ENCODE measurements around the gene SHISAL2B. TPM values are rescaled to one million over a fixed set of nuclear protein-coding genes. Genes with fewer than 3 reads are reported as not detected.

Gene SHISAL2B
- total RNA-seq, 4 donors from 2014 or later = 0.69 to 2.1 TPM; not detected in 2

- TF ChIP-seq, protein P1, sequence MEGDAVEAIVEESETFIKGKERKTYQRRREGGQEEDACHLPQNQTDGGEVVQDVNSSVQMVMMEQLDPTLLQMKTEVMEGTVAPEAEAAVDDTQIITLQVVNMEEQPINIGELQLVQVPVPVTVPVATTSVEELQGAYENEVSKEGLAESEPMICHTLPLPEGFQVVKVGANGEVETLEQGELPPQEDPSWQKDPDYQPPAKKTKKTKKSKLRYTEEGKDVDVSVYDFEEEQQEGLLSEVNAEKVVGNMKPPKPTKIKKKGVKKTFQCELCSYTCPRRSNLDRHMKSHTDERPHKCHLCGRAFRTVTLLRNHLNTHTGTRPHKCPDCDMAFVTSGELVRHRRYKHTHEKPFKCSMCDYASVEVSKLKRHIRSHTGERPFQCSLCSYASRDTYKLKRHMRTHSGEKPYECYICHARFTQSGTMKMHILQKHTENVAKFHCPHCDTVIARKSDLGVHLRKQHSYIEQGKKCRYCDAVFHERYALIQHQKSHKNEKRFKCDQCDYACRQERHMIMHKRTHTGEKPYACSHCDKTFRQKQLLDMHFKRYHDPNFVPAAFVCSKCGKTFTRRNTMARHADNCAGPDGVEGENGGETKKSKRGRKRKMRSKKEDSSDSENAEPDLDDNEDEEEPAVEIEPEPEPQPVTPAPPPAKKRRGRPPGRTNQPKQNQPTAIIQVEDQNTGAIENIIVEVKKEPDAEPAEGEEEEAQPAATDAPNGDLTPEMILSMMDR (IDR thresholded peaks at IDR 0.05) = no peak
- ATAC-seq (ENCODE audit: low FRiP score) (no peak), DNase-seq (ENCODE audit: low spot score) (no peak)
These were observed 52.1 kb downstream of the SHISAL2B start for GRCh38 chr5:64742411-64742810.

GRCh38 chr5:64742821-64743220 lies 52.5 kb downstream of the SHISAL2B start:
- ATAC-seq (ENCODE audit: low FRiP score) = no peak
- TF ChIP-seq, protein P1 (IDR thresholded peaks at IDR 0.05) = no peak

DNA sequence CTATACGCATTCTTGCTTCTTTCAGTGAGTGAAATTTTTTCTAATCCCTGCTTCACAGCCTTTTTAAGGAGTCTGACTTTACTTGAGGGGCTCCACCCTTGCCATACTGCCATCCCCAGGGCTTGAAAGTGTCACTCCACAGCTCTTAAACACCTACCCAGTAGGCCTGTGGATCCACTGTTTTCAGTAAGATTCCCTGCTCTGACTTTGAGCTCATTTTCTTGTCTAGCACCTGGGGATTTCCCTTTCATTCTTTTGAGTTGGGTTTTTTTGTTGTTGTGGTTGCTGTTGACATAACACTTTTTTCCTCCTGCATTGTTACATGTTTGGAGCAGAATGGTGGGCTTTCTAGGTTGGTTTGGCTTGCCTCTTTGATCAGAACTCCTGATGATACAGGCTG lies 54.6 kb downstream of the SHISAL2B start:
- TF ChIP-seq, protein P1 (IDR thresholded peaks at IDR 0.05) = no peak
- no peak for ATAC-seq (ENCODE audit: low FRiP score)
- no peak for DNase-seq (ENCODE audit: low spot score)

More at GRCh38 chr5:64742821-64743220, 52.5 kb downstream of the SHISAL2B start:
- no peak for DNase-seq (ENCODE audit: low spot score)

GRCh38 chr5:64746446-64746845 lies 56.1 kb downstream of the SHISAL2B start:
- ATAC-seq (ENCODE audit: low FRiP score) = no peak
- TF ChIP-seq, protein P1 (IDR thresholded peaks at IDR 0.05) = no peak
- DNase-seq (ENCODE audit: low spot score) = no peak

GRCh38 chr5:64749385-64749784 lies 59.1 kb downstream of the SHISAL2B start:
- ATAC-seq (ENCODE audit: low FRiP score) = no peak
- TF ChIP-seq, protein P1 (IDR thresholded peaks at IDR 0.05) = no peak
- DNase-seq (ENCODE audit: low spot score) = no peak

DNA sequence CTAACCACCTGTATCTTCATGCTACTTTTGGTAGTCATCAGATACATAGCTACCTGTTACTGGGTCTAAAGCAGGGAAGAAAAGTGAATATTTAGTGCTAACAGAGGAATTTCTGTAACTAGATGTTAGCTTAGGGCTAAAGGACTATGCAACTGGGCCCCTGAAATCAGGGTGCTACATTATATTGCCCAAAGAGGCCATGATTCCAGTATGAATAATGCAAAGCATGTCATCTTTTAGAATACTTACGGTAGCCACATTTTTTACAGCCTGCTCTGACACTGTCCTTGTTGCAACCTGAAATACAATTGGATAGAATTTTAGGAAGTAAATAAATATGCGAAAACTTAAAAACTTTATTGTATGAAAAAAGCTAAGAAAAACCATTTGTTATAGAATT lies 63.8 kb downstream of the SHISAL2B start:
- TF ChIP-seq, protein P1 (IDR thresholded peaks at IDR 0.05) = no peak
- DNase-seq (ENCODE audit: low spot score) = no peak
- no peak for ATAC-seq (ENCODE audit: low FRiP score)

DNA sequence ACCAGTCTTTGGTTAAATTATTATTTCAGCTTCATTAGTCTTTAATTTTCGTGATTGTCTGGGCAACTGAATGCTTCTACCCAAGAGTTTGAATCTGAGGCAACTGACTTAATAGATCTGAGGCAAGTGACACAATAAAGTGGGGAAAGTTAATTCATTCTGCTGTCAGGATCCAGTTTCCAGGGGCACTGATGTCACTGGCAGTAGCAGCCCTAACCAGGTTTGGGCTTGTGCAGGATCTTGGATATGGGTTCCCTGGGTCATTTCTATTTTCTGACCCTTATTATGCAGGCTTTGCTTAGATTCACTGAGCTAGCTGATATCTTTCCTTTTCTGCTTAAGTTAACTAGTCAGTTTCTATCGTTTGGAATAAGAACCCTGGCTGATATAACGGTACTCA lies 68.6 kb downstream of the SHISAL2B start:
- DNase-seq (ENCODE audit: low spot score) = no peak
- no peak for ATAC-seq (ENCODE audit: low FRiP score)

More for the DNA sequence above, 68.6 kb downstream of the SHISAL2B start:
- TF ChIP-seq, protein P1 (IDR thresholded peaks at IDR 0.05) = no peak

All from omental fat pad (tissue), 4 donors.